GM18951 (cell line): ENCODE data around the gene RETSAT.
"Not testable (repeated sequence)": the region's sequence is repeated elsewhere in the genome, so short reads cannot be mapped to it uniquely, and the experiment has no call there.

Experiments
- POLR2A ChIP-seq: IDR thresholded peaks from 4 replicates; pipeline ENCODE4 v1.6.1; 2011; ENCODE audit warnings: mild to moderate bottlenecking; ENCODE audit not compliant: insufficient read length, insufficient read depth; ENCODE audit errors: extremely low read depth
- in situ Hi-C: fragments of 300-500 bp; cut with MboI; formaldehyde crosslinking; loops from one replicate; pipeline ENCODE4 v1.12.0; 2022; ENCODE audit warnings: low sequenced_read_pairs, mixed read lengths, inconsistent platforms; ENCODE audit not compliant: unreplicated experiment

RETSAT gene

GRCh38 chr2:85367180-85367579 lies 12.9 kb upstream of the RETSAT start:
- TF ChIP-seq POLR2A: no peak
- in situ Hi-C loops: no loop called here

- in situ Hi-C loops: not testable (repeated sequence)
Observed at GRCh38 chr2:85362653-85363387, 8.5 kb upstream of the RETSAT start.

GRCh38 chr2:85357736-85358135 lies 3.4 kb upstream of the RETSAT start:
- TF ChIP-seq POLR2A: no peak
- in situ Hi-C loops: no loop called here

GRCh38 chr2:85356186-85356585 lies 1.9 kb upstream of the RETSAT start:
- in situ Hi-C loops: no loop called here
- TF ChIP-seq POLR2A: no peak

- no peak for TF ChIP-seq POLR2A
- in situ Hi-C loops: no loop called here
Observed at GRCh38 chr2:85355521-85355920, 1.2 kb upstream of the RETSAT start.

GRCh38 chr2:85355073-85355410 lies 714 bp upstream of the RETSAT start:
- in situ Hi-C loops: no loop called here
- no peak for TF ChIP-seq POLR2A

- in situ Hi-C loops: no loop called here
- no peak for TF ChIP-seq POLR2A
Observed at GRCh38 chr2:85353876-85354285, 447 bp downstream of the RETSAT start.

GRCh38 chr2:85347599-85347998 lies 6.7 kb downstream of the RETSAT start:
- in situ Hi-C loops: no loop called here
- no peak for TF ChIP-seq POLR2A

- in situ Hi-C loops: no loop called here
- no peak for TF ChIP-seq POLR2A
Observed at GRCh38 chr2:85344356-85344954, 9.9 kb downstream of the RETSAT start.

GRCh38 chr2:85343207-85343895 lies 11.0 kb downstream of the RETSAT start:
- in situ Hi-C loops: not testable (repeated sequence)

- in situ Hi-C loops: no loop called here
- no peak for TF ChIP-seq POLR2A
Observed at GRCh38 chr2:85342156-85342555, 12.2 kb downstream of the RETSAT start.

- no peak for TF ChIP-seq POLR2A
- in situ Hi-C loops: no loop called here
Observed at GRCh38 chr2:85341269-85342029, 12.9 kb downstream of the RETSAT start.

GRCh38 chr2:85340034-85340892 lies 14.1 kb downstream of the RETSAT start:
- TF ChIP-seq POLR2A: no peak
- in situ Hi-C loops: no loop called here
